Naive thymus-derived CD4-positive, alpha-beta T cell (primary cell): ENCODE data around the gene KRTAP1-3. TPM values are rescaled to one million over a fixed set of nuclear protein-coding genes. Genes with fewer than 3 reads are reported as not detected.
"Not testable (repeated sequence)": the region's sequence is repeated elsewhere in the genome, so short reads cannot be mapped to it uniquely, and the experiment has no call there.

ENCODE experiments used
- ATAC-seq: fragments of 150-1000 bp; cut with Tn5 transposase; 2 replicates; pipeline ENCODE4 v1.10.0; 2021; ENCODE audit warnings: mild to moderate bottlenecking, moderate library complexity
- CTCF ChIA-PET: fragments of 350-600 bp; sonication (Branson Sonifier 250); formaldehyde crosslinking; loops from one replicate; lab custom pipeline; 2021; ENCODE audit warnings: antibody characterized with exemption; lab: Charles Lee
- POLR2A ChIA-PET: fragments of 350-600 bp; sonication (Branson Sonifier 250); formaldehyde crosslinking; loops from one replicate; lab custom pipeline; 2021; ENCODE audit warnings: antibody characterized with exemption, inconsistent platforms; lab: Charles Lee
- DNase-seq, 9 donors: peaks; one replicate each; pipeline versions ENCODE4 v3.0.0 to v3.0.0-alpha.2; 2020 to 2022; ENCODE audit warnings: mixed read lengths in 1 of 9
- H3K27ac ChIP-seq: one replicate; pipeline ENCODE4 v1.7.0; 2013; ENCODE audit warnings: mild to moderate bottlenecking, low read depth, low read length, moderate library complexity
- H3K27me3 ChIP-seq, 2 donors: one replicate each; pipeline ENCODE4 v1.7.0; 2013; ENCODE audit warnings: low read length in 2 of 2, mild to moderate bottlenecking in 2 of 2, moderate library complexity in 2 of 2; ENCODE audit not compliant: control insufficient read depth in 2 of 2, insufficient read depth in 2 of 2
- H3K36me3 ChIP-seq, 3 experiments: 1 replicate in 2 of 3; 2 replicates in 1 of 3; pipeline ENCODE4 v1.7.0; 2013; ENCODE audit warnings: low read length in 3 of 3, mild to moderate bottlenecking in 3 of 3, moderate library complexity in 1 of 3; ENCODE audit not compliant: insufficient read depth in 3 of 3, control insufficient read depth in 2 of 3
- H3K4me1 ChIP-seq, 2 donors: one replicate each; pipeline ENCODE4 v1.7.0; 2013; ENCODE audit warnings: low read length in 2 of 2, mild to moderate bottlenecking in 2 of 2, moderate library complexity in 1 of 2; ENCODE audit not compliant: control insufficient read depth in 2 of 2, insufficient read depth in 2 of 2
- H3K4me3 ChIP-seq: 2 replicates; pipeline ENCODE4 v1.7.0; 2013; ENCODE audit warnings: mild to moderate bottlenecking, low read length
- H3K9me3 ChIP-seq, 3 experiments: 1 replicate in 2 of 3; 2 replicates in 1 of 3; pipeline ENCODE4 v1.7.0; 2013; ENCODE audit warnings: low read length in 3 of 3; ENCODE audit not compliant: control insufficient read depth in 2 of 3
- H3K27ac Mint-ChIP-seq, 9 donors: one replicate each; pipeline ENCODE4 v1.8.0; 2020 to 2022; ENCODE audit warnings: mixed read lengths in 9 of 9, mild to moderate bottlenecking in 8 of 9, moderate library complexity in 5 of 9, inconsistent platforms in 2 of 9
- H3K27me3 Mint-ChIP-seq, 5 donors: one replicate each; pipeline ENCODE4 v1.8.0; 2021 to 2022; ENCODE audit warnings: mixed read lengths in 5 of 5, mild to moderate bottlenecking in 1 of 5
- H3K36me3 Mint-ChIP-seq, 5 donors: one replicate each; pipeline ENCODE4 v1.8.0; 2020 to 2022; ENCODE audit warnings: mixed read lengths in 5 of 5, mild to moderate bottlenecking in 3 of 5, inconsistent platforms in 1 of 5
- H3K4me1 Mint-ChIP-seq, 7 donors: one replicate each; pipeline ENCODE4 v1.8.0; 2020 to 2022; ENCODE audit warnings: mixed read lengths in 7 of 7, mild to moderate bottlenecking in 3 of 7, inconsistent platforms in 1 of 7
- H3K4me3 Mint-ChIP-seq, 10 donors: one replicate each; pipeline ENCODE4 v1.8.0; 2020 to 2022; ENCODE audit warnings: mild to moderate bottlenecking in 10 of 10, mixed read lengths in 10 of 10, moderate library complexity in 6 of 10, inconsistent platforms in 2 of 10
- H3K9me3 Mint-ChIP-seq, 11 donors: one replicate each; pipeline ENCODE4 v1.8.0; 2020 to 2022; ENCODE audit warnings: mixed read lengths in 11 of 11, mild to moderate bottlenecking in 4 of 11, inconsistent platforms in 1 of 11, moderate library complexity in 1 of 11
- intact Hi-C, 2 donors: fragments of 100-400 bp; cut with micrococcal nuclease; formaldehyde crosslinking; loops; one replicate each; pipeline ENCODE4 v1.15.1; 2023
- polyA plus RNA-seq, 2 donors: library from polyadenylated mRNA; unstranded; fragments of 300-500 nt; fragmentation: Illumina TruSeq; gene quantifications; one replicate each; pipeline ENCODE4 v1.2.3, GENCODE V29; 2021
- total RNA-seq, 6 experiments: library from RNA in 5 of 6; stranded (reverse) in 5 of 6; gene quantifications; 1 replicate in 5 of 6; 2 replicates in 1 of 6; pipeline ENCODE4 v1.2.3 and lab custom pipeline; 2021 to 2026

Gene KRTAP1-3
- total and polyA plus RNA-seq, 7 experiments from 2014 or later = not detected

DNA sequence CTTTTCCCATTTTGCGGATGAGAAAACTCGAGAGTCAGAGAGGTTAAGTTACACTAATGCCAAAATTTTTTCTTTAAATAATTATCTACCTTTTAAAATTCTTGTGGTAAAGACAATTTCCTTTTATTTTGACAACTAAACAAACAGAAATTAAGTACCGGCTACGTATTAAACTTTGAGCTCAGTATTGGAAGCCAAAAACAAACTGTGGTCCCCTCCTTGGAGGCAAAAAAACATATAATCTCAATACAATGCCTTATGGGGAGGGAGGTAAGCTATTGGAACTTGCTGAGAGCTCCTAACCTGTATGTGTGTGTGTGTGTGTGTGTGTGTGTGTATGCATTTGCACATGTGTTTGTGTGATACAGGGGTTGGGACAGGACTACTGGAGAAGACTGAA is 28.8 kb upstream of the KRTAP1-3 start:
- Mint-ChIP-seq H3K4me3 (no peak overlapping the region), H3K36me3 (no peaks in the 10 kb centered on the region), H3K4me1 (peaks cover 0 to 1% (median 0%) of the 10 kb centered on the region in 7 donors), H3K27ac (no peak overlapping the region), H3K27me3 (peaks cover 24 to 48% (median 32%) of the 10 kb centered on the region in 5 donors), H3K9me3 (no peaks in the 10 kb centered on the region)
- Histone ChIP-seq H3K4me1 (no peaks in the 10 kb centered on the region), H3K27ac (no peak overlapping the region), H3K4me3 (no peak overlapping the region), H3K9me3 (no peaks in the 10 kb centered on the region), H3K27me3 (no peaks in the 10 kb centered on the region), H3K36me3 (no peaks in the 10 kb centered on the region)
- intact Hi-C loops = no loop called here
- ATAC-seq = no peak
- no peak for DNase-seq
- ChIA-PET CTCF (no interaction called here), POLR2A (no interaction called here)

DNA sequence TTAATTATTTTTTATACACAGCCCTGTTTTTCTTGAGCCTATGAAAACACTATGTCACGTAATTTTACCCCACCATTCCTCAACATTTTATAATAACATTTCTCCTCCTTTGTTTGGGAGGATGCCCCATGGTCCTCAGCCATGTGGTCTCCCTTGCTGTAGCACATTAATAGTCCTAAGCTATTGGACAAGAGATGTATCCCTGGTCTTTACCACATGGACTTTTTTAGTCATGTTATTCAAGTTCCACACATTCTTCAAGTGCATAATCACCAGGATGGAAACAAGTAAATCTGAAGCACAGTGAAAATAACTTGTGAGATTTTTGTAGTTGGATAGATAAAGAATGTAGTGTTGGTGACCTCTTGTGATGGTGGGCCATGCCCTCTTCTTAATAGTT is 27.3 kb upstream of the KRTAP1-3 start:
- POLR2A ChIA-PET = interaction anchor here (0.6 kb wide), 1 partner anchor 446 kb away, joined by 3 read pairs; no protein-coding TSS in a partner anchor
- CTCF ChIA-PET = no interaction called here
- peaks cover 0 to 3% (median 0%) of the 10 kb centered on the region in 5 donors for H3K36me3 Mint-ChIP-seq
- DNase-seq (no peak), ATAC-seq (no peak)
- Histone ChIP-seq H3K4me3 (no peak overlapping the region), H3K27ac (no peak overlapping the region), H3K36me3 (no peaks in the 10 kb centered on the region), H3K27me3 (no peaks in the 10 kb centered on the region), H3K9me3 (no peaks in the 10 kb centered on the region), H3K4me1 (no peaks in the 10 kb centered on the region)
- no peak overlapping the region for H3K4me3 Mint-ChIP-seq
- peaks cover 26 to 59% (median 35%) of the 10 kb centered on the region in 5 donors for H3K27me3 Mint-ChIP-seq
- H3K27ac Mint-ChIP-seq = no peak overlapping the region
- H3K9me3 Mint-ChIP-seq = peaks cover 0 to 8% (median 0%) of the 10 kb centered on the region in 11 donors
- intact Hi-C loops = no loop called here
- H3K4me1 Mint-ChIP-seq = no peaks in the 10 kb centered on the region

DNA sequence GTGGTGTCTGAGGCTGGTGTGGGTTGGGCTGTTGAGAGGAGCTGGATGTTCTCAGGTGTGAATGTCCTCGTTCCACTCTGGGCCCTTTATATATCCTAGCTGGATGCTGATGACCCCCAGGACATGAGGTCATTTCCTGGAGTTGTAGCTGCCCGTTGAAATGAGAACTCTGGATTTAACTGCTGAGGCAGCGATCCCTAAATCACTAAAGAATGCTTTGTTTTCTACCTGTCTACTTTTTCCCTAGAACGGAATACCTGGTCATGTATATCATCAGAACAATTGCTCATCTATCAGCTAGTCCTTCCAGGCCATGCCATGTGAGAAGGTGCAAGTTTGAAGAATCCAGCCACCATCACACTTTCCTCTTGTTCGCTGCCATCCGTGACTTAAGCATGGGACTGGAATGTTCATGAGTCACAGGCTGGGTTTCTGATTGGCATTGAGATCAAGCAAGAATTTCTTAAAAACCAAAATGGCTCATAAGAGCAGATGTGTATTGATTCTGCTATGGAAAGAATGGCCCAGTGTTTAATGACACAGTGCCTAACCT is 25.5 kb upstream of the KRTAP1-3 start, which contains the start of gene KRTAP2-3:
Gene KRTAP2-3 (minus strand): TSS at position 63 of the 553 bp plus-strand sequence. CDS start 64 bp downstream, outside the sequence.
- Mint-ChIP-seq H3K4me1 (no peaks in the 10 kb centered on the region), H3K27ac (no peak within 1 kb of the TSS), H3K36me3 (peaks cover 0 to 3% (median 0%) of the 10 kb centered on the region in 5 donors), H3K4me3 (no peak within 1 kb of the TSS), H3K9me3 (peaks cover 0 to 8% (median 0%) of the 10 kb centered on the region in 11 donors), H3K27me3 (peaks cover 26 to 62% (median 42%) of the 10 kb centered on the region in 5 donors)
- Histone ChIP-seq H3K9me3 (no peaks in the 10 kb centered on the region), H3K27ac (no peak within 1 kb of the TSS), H3K36me3 (no peaks in the 10 kb centered on the region), H3K4me3 (no peak within 1 kb of the TSS), H3K27me3 (no peaks in the 10 kb centered on the region), H3K4me1 (no peaks in the 10 kb centered on the region)
- ChIA-PET POLR2A (no interaction called here), CTCF (no interaction called here)
- DNase-seq (no peak), ATAC-seq (no peak)
- intact Hi-C loops = no loop called here

DNA sequence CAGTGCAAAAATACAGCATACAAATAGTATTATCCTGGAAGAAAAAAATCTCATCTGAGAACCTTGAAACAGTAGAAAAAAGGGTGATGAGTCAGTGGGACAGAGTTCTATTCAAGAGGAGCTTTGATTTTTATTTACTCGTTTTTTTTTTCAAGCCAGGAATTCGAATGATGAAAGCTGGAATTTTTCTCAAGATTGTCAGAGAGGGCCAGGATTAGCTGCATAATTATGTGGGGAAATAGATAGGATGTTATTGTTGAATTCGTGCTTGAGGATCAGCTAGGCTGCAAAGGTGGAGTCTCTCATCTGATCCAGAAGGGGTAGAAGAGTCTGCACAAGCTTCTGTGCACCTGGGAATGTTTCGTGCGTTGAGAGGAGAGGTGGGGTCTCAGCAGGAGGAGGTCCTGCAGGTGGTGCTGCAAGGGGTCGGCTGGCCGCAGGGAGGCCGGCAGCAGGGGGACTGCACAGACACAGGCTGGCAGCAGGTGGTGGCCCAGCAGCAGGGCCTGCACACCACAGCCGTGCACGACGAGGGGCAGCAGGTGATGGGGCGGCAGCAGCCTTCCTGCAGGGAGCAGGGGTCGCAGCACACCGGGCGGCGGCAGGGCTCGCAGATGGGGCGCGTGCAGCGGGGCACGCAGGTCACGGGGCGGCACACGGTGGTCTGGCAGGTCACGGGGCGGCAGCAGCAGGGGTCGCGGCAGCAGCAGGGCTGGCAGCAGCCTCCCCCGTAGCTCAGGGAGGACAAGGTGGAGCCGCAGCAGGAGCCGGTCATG is 24.8 kb upstream of the KRTAP1-3 start:
- not testable (repeated sequence) for H3K9me3 Mint-ChIP-seq, H3K4me3 Mint-ChIP-seq, H3K36me3 Mint-ChIP-seq

DNA sequence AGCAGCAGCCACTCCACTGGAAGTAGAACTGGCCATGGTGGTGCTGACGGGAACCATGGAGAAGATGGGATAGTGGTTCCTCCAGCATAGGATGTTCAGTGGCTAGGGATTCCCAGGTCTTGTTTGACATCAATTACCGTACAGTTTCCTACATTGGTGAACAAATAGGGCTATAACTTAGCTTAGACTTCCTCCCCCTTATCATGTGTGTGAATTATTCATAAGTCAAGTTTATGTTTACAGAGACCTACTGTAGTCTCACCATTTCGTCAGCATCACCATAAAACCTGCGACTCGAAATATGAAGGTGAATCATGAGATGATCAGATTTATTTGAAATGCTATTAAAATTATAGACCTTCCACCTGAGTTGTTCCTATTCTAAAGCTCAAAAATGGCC is 24.1 kb upstream of the KRTAP1-3 start:
- no peaks in the 10 kb centered on the region for H3K4me1 Mint-ChIP-seq
- Histone ChIP-seq H3K27me3 (no peaks in the 10 kb centered on the region), H3K36me3 (no peaks in the 10 kb centered on the region), H3K9me3 (no peaks in the 10 kb centered on the region), H3K27ac (no peak overlapping the region), H3K4me3 (no peak overlapping the region), H3K4me1 (no peaks in the 10 kb centered on the region)
- ATAC-seq (no peak), DNase-seq (no peak)
- POLR2A ChIA-PET = no interaction called here
- no peak overlapping the region for H3K27ac Mint-ChIP-seq
- H3K9me3 Mint-ChIP-seq = peaks cover 0 to 8% (median 0%) of the 10 kb centered on the region in 11 donors
- CTCF ChIA-PET = interaction anchor here (0.5 kb wide), 1 partner anchor 491 kb away, joined by 3 read pairs; no protein-coding TSS in a partner anchor
- peaks cover 26 to 54% (median 42%) of the 10 kb centered on the region in 5 donors for H3K27me3 Mint-ChIP-seq
- H3K36me3 Mint-ChIP-seq = peaks cover 0 to 3% (median 0%) of the 10 kb centered on the region in 5 donors
- intact Hi-C loops = no loop called here
- H3K4me3 Mint-ChIP-seq = no peak overlapping the region

More for the DNA sequence above, 24.8 kb upstream of the KRTAP1-3 start:
- H3K27ac ChIP-seq, H3K4me1 Mint-ChIP-seq, H3K4me3 ChIP-seq, H3K9me3 ChIP-seq, intact Hi-C loops, ATAC-seq, DNase-seq, H3K27me3 ChIP-seq, H3K36me3 ChIP-seq, POLR2A ChIA-PET, H3K27ac Mint-ChIP-seq, H3K4me1 ChIP-seq: not testable (repeated sequence)
- peaks cover 26 to 59% (median 42%) of the 10 kb centered on the region in 5 donors for H3K27me3 Mint-ChIP-seq
- CTCF ChIA-PET = interaction anchor here (0.5 kb wide), 1 partner anchor 490 kb away, joined by 3 read pairs; no protein-coding TSS in a partner anchor

DNA sequence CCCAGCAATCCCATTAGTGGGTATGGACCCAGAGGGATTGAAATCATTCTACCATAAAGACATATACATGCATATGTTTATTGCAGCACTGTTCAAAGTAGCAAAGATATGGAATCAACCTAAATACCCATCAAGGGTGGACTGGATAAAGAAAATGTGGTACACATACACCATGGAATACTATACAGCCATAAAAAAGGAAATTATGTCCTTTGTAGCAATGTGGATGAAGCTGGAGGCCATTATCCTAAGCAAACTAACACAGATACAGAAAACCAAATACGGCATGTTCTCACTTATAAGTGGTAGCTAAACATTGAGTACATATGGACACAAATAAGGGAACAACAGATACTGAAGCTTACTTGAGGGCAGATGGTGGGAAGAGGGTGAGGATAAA is 22.9 kb upstream of the KRTAP1-3 start:
- Histone ChIP-seq H3K4me1 (no peaks in the 10 kb centered on the region), H3K36me3 (no peaks in the 10 kb centered on the region), H3K27ac (no peak overlapping the region), H3K27me3 (no peaks in the 10 kb centered on the region), H3K9me3 (no peaks in the 10 kb centered on the region), H3K4me3 (no peak overlapping the region)
- Mint-ChIP-seq H3K9me3 (peaks cover 0 to 8% (median 0%) of the 10 kb centered on the region in 11 donors), H3K4me3 (no peak overlapping the region), H3K27ac (no peak overlapping the region), H3K4me1 (no peaks in the 10 kb centered on the region), H3K27me3 (peaks cover 26 to 48% (median 42%) of the 10 kb centered on the region in 5 donors), H3K36me3 (peaks cover 0 to 3% (median 0%) of the 10 kb centered on the region in 5 donors)
- DNase-seq = no peak
- CTCF ChIA-PET = no interaction called here
- POLR2A ChIA-PET = no interaction called here
- intact Hi-C loops = no loop called here
- ATAC-seq = no peak
